ENCODE data around the gene SH3RF3.

Gene SH3RF3

DNA sequence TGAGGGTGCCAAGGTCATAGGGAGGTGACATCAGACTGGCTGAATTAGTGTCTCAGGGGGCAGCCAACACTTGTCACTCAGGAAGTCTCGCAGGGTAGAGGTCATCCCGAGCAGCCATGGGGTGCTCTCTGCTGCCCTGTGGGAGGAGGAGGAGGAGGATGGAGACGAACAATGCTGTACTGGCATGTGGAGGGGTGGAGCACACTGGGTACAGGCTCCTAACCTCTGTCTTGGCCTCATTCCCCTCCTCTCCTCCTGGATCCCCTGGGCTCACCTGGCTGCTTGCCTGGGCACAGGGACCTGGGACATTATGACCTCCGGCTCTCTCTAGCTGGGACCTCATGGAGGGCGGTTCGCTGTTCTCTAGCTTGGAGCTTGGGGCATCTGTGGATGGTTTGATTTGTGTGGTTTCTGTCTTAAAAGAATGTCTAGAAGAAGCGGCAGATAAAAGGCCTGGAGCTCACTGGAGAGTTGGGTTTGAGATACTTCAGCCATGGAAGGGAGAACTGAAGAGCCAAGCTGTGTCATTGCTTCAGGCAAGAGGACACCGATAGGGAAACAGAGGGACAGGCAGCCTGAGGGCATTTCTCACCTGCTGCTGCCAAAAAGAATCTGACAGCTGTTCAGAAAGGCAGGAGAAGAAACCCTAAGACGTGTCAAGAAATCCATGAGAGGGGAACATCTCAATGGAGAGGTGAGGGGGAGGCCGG is 351.6 kb downstream of the SH3RF3 start:
- DNase-seq (ENCODE audit: low read depth), result no peak
- no peak for TF ChIP-seq CTCF (IDR thresholded peaks at IDR 0.05; ENCODE audit: low read length, missing control alignments)
- H3K4me3 ChIP-seq (replicated peaks; ENCODE audit: low read depth, low read length), result no peak overlapping the region

- no peak overlapping the region for H3K4me3 ChIP-seq (replicated peaks; ENCODE audit: low read depth, low read length)
- TF ChIP-seq CTCF (IDR thresholded peaks at IDR 0.05; ENCODE audit: low read length, missing control alignments), result no peak
- no peak for DNase-seq (ENCODE audit: low read depth)
These were observed 352.2 kb downstream of the SH3RF3 start for GRCh38 chr2:109481196-109481555.

DNA sequence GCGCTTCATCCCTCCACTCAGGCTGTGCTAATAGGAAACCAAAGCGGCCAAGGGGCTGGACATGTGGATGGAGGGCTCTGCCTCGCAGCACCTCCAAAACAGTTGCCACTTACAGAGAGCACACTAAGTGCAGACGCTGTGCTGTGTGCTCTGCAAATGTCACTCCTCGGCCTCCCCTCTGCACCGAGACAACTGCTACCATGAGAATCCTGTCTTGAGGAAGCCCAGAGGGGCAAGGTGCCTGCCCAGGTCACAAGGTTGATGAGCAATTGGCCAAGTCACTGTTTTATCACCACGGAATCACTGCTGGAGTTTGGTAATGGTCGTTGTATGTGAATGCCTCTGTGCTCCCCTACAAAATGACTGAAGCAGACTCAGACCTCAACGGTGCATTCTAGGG is 352.6 kb downstream of the SH3RF3 start:
- no peak for TF ChIP-seq CTCF (IDR thresholded peaks at IDR 0.05; ENCODE audit: low read length, missing control alignments)
- no peak for DNase-seq (ENCODE audit: low read depth)
- H3K4me3 ChIP-seq (replicated peaks; ENCODE audit: low read depth, low read length), result no peak overlapping the region

DNA sequence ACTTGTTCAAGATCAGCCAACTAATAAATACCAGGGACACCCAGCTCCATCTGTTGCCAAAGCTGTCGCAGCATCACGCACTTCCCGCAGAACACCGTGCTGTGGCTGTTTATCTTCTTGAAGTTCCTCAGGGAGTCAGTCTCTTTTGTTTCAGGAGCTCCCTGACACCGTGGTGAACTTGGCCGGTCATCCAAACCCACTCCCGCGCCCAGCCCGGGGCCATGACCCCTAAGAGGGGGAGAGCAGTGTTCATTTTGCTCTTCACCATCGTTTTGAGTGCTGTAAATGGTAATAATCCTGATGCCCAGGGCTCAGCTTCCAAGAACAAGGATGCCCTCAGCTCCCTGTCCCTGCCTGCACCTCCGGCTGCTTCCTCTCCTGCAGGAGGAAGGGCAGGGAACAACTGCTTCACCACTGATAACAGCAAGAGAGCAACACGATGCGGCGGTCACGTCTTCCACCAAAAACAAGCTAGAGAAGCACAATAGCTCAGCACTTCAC is 353.4 kb downstream of the SH3RF3 start:
- TF ChIP-seq CTCF (IDR thresholded peaks at IDR 0.05; ENCODE audit: low read length, missing control alignments), result no peak
- DNase-seq (ENCODE audit: low read depth), result peak; percentile 46
- no peak overlapping the region for H3K4me3 ChIP-seq (replicated peaks; ENCODE audit: low read depth, low read length)

- H3K4me3 ChIP-seq (replicated peaks; ENCODE audit: low read depth, low read length), result no peak overlapping the region
- peak; percentile 47 for DNase-seq (ENCODE audit: low read depth)
- no peak for TF ChIP-seq CTCF (IDR thresholded peaks at IDR 0.05; ENCODE audit: low read length, missing control alignments)
These were observed 357.9 kb downstream of the SH3RF3 start for GRCh38 chr2:109486711-109487535.

DNA sequence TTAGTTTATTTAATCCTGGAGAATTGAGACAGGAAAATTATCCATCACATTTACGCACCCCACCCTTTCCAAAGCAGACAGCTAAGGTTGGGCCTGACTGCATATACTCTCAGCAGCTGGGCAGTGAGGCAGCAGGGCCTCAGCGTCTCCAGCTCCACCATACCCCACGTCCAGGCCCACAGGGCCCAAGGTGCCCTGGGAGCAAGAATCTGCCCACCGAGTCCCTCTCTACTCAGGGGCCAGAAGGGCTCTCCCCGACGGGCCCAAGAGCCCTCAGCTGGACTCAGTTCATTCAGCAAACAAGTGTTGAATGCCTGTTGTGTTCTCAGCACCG is 358.5 kb downstream of the SH3RF3 start:
- no peak for DNase-seq (ENCODE audit: low read depth)
- no peak for TF ChIP-seq CTCF (IDR thresholded peaks at IDR 0.05; ENCODE audit: low read length, missing control alignments)
- H3K4me3 ChIP-seq (replicated peaks; ENCODE audit: low read depth, low read length), result no peak overlapping the region
